Astrocyte of the cerebellum (primary cell): ENCODE measurements around the gene SLAMF7.

Experiments used
- DNase-seq: peaks from one replicate; pipeline ENCODE4 v3.0.0-alpha.2; 2011; ENCODE audit warnings: low read depth
- H3K4me3 ChIP-seq: 2 replicates; pipeline ENCODE4 v1.5.1; 2011; ENCODE audit warnings: mild to moderate bottlenecking, low read depth, low read length, moderate library complexity
- CTCF ChIP-seq: IDR thresholded peaks from 2 replicates; pipeline ENCODE4 v1.5.1; 2012; ENCODE audit warnings: low read length, low read depth, moderate library complexity, mild to moderate bottlenecking; ENCODE audit errors: missing control alignments
- in situ Hi-C: cut with HindIII; loops from 2 replicates; pipeline ENCODE4 v1.10.0; 2017; ENCODE audit warnings: low sequenced_read_pairs

Gene SLAMF7

GRCh38 chr1:160789051-160789701 lies 50.1 kb downstream of the SLAMF7 start:
- no peak overlapping the region for H3K4me3 ChIP-seq
- TF ChIP-seq CTCF = no peak
- no peak for DNase-seq
- in situ Hi-C loops = no loop called here

- no peak for DNase-seq
- no peak overlapping the region for H3K4me3 ChIP-seq
- no peak for TF ChIP-seq CTCF
- in situ Hi-C loops = no loop called here
These were observed 50.9 kb downstream of the SLAMF7 start for GRCh38 chr1:160789702-160790611.

GRCh38 chr1:160794376-160794775 lies 55.3 kb downstream of the SLAMF7 start:
- H3K4me3 ChIP-seq = no peak overlapping the region
- DNase-seq = no peak
- no peak for TF ChIP-seq CTCF
- in situ Hi-C loops = no loop called here

GRCh38 chr1:160795951-160796383 lies 56.9 kb downstream of the SLAMF7 start, which contains the start of gene LY9:
Gene LY9, plus strand, starts transcription at chr1:160796174. Its CDS starts 14 bp downstream, at chr1:160796188.
- in situ Hi-C loops = no loop called here
- no peak for DNase-seq
- H3K4me3 ChIP-seq = no peak within 1 kb of the TSS
- TF ChIP-seq CTCF = no peak

- no peak for DNase-seq
- in situ Hi-C loops = no loop called here
- TF ChIP-seq CTCF = no peak
- H3K4me3 ChIP-seq = no peak overlapping the region
These were observed 58.2 kb downstream of the SLAMF7 start for GRCh38 chr1:160797271-160797709.

GRCh38 chr1:160797861-160798273 lies 58.8 kb downstream of the SLAMF7 start:
- DNase-seq = no peak
- in situ Hi-C loops = no loop called here
- no peak overlapping the region for H3K4me3 ChIP-seq
- TF ChIP-seq CTCF = no peak
